GM18909 (cell line): ENCODE measurements around the gene LRRC8B.

Source experiments
- ATAC-seq: cut with Tn5 transposase; IDR thresholded peaks from one replicate; pipeline ENCODE4 v1.9.1; 2021; ENCODE audit warnings: mild to moderate bottlenecking; ENCODE audit not compliant: unreplicated experiment, poor library complexity

Gene LRRC8B

DNA sequence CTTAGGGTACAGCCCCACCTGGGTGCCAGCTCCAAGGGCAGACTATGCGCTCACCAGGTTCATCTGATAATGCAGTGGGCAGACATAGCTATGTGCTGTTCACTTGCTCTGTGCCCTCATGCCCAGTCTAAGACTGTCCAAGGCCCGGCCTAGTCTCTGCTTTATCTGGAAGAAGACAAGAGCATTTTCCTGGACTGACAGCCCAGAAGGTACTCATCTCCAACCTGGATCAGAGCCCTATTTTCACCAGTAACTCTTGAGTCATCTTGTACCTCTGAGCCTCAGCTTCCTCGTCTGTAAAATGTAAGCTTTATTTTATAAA is 79.7 kb downstream of the LRRC8B start:
- no peak for ATAC-seq

DNA sequence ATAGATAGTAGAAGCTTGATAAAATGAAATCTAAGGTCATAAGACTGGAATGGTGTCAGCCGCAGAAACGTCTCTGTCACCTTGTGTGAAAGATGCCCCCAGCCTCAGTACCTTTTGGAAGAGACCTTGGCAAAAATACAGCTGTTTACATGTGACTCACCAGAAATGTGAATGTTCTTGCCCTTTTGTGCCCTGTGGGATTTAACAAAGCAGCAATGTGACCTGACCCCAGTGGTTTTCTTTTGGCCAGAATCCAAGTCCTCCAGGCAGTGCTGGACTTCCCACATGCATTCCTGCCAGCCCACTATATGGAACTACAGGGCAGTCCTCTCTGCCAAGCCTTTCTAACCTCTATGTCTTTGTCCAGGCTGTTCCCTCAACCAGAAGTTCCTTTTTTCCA is 81.1 kb downstream of the LRRC8B start:
- no peak for ATAC-seq

DNA sequence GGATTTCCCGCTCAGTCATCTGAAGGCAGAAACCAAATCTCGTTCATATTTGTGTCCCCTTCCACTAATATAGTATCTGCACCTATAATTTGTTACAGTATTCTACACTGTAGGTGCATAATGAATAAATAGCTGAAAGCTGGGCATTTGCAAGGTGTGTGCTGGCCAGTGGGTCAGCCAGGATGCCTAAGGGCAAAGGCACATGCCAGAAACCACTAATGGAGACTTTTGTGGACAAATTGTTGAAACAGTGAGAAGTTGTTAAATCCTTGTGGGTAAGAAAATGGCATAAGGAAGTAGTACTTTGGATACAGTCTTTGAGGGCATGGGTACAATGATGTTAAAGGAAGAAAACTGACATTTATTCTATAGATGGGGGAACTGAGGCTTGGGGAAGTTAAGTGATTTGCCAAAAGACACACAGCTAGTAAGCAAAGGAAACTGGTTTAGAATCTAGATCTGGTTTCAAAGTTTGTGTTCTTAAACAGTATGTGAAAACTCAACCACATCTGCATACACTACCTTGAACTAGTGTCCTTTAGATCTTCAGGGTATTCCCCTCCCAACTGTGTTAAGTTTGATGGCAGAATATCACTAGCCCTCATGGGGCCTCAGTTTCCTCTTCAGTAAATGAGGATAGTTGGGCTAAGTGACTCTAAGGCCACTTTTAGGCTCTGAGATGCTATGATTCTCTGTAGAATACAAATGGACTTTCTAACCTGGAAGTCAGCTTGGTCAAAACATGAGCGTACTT is 81.8 kb downstream of the LRRC8B start:
- ATAC-seq: no peak

DNA sequence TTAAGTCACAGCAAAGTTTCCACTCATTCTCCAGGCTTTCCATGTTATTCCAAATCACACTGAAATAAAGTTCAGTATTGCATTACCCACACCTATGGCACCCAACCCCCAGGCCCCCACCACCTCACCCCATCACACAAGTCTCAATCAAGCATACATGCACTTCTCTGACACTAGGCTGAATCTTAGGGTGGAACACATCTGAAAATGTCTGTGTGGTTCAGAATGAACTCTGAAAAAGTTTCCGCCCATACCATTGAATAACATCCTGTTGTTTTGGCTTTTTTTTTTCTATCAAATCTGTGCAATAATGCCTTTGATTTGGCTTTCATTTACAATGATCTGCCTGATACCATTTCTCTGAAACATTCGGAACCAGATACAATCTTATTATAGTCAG is 82.5 kb downstream of the LRRC8B start:
- no peak for ATAC-seq

DNA sequence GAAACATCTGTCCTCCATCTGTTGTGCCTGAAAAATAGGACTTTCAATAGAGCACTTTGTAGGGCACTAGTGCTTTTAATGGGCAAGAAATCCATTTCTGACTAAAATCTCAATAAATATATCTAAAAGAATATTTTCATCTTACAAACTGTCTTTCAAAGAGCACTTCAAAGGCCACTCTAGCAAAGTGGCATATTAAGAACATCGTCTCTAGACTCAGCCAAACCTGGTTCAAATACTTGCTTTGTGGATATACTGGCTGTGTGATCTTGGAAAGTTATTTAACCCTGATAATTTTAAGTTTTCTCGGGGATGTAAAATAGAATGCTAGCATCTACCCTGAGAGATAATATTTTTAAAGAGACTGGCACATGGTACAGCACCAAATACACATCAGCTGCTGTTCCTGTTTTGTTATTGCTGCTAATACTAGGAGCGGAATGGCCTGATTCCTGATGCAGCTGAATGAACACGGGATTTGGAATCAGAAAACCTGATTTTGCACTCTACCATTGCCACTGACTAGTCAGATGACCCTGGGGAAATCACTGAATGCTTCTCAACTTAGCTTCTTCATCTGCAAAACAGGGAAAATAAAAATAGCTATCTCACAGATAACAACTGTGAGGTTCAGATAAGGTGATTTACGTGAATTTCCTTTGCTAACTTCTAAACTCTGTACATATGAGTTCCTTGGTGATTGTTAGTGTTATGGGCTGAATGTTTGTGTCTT is 83.1 kb downstream of the LRRC8B start:
- ATAC-seq: no peak

DNA sequence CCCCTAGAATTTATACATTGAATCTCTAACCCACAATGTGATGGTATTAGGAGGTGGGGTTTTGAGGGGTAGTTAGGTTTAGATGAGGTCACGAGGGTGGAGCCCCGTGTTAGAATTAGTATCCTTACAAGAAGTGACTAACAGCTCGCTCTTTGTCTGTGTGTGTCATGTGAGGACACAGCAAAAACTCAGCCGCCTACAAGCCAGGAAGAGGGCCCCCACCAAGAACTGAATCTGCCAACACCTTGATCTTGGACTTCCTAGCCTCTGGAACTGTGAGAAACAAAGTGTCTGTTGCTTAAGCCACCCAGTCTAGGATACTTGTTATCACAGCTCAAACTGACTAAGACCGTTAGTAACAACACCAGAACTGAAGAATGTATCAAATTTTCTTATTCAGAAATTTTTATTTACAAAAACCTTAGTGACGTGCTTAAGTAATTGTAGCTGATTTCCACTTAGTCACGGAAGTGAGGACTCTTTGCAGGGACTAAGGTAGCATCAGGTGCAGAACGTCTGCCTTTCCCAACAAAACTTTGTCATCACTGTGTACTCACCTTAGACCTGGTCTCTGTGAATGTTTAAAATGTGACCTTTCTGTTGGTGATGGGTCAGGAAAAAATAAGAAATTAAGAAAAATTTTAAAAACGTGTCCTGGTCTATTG is 83.8 kb downstream of the LRRC8B start:
- no peak for ATAC-seq

DNA sequence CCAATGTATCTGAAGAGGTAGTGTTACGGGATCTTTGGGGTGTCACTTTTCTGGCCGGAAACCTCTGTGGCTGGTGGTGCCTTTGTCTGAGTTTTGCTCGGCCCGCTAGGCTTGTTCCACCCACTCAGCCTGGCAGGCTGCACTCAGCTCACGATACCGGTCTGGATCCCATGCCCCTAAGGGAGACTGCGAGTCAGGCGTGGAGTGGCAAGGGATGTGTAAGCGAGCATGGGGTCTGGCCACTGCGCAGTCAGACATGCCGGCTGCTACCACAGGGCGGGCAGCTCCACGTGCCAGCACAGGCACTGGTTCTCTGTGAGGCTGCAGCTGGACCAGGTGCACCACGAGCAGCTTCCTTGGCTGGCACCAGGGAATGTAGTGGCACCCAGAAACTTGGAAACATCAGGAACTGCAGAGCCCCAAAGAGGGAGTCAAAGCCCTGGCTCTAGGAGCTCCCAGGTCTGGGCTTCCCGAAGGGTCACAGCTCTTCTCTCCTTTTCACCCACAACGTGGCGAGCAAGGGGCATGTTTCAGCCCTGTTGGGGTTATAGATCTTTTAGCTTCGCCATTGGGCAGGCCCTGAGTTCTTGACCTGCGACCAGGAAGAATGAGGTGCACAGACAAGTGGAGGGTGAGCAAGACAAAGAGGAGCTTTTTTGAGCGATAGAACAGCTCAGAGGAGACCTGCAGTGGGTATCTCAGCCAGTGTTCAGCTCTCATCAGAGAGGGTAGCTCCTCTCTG is 84.5 kb downstream of the LRRC8B start:
- ATAC-seq: no peak

DNA sequence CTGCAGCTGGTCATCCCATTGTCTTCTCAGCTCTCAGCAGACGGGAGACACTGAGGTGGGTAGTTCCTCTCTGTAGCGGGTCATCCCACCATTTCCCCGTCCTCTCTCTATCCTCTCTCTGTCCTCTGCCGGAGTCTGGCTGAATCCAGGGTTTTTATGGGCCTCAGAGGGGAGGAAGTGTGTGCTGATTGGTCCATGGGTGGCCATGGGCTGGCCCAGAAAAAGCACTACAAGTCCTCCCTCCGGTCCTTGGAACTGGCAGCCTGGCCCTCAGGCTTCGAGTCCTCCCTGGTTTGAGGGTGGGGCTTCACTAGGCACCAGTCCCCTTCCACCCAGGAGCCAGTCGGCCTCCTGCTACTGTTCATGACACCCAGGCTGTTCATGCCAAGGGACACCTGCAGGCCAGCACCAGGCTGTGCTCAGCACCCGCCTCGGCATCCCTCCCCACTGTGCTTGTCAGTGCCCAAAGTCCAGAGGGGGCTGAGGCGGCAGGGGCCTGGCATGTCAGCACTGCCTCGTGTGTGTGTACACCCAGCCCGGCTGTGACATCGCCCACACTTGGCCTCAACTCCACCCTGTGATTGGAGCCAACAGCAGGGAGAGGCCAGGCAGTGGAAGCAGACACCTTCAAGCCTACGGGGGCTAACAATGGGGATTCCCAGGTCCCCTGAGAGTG is 85.3 kb downstream of the LRRC8B start:
- ATAC-seq: no peak

DNA sequence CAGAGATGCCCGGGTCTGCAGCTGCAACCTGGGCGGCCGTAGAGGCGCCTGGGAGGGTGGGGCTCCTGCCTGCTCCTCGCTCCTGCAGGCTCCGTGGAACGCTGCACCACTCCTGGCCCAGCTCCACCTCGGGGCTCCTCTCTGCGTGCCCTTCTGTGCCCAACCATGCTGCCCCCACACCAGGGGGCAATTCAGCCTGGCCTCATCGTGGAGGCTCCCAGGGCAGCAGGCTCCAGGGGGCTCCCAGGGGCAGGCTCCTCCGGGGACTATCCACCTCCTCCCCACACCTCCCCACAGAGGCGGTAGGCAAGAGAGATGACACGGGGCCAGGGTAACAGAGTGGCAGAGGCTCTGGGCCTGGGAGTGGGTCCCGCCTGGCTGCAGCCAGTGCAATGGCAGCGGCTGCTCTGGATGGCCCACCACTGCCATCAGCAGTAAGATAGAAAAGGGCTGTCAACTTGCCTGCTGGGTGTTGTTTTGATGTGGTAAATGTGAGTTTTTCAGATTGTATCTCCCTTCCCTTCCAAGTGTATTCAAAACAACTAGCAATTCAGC is 85.9 kb downstream of the LRRC8B start:
- no peak for ATAC-seq

DNA sequence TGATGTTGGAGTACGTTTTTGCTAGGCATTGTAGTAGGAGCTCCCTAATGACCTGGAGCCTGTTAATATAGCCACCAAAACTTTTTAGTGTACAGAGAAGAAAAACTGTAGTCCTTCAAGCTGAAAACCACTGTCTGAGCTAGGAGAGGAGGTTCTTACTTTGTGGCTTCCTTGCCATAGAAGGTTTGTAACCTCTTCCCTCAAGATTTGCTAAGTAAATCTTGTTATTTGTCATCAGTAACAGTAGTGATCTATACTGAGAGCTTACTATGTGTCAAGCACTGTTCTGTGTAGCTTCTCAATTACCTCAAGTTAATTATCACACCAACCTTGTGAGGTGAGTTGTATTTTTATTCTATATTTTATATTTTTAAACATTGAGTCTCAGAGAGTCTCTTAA is 87.1 kb downstream of the LRRC8B start:
- ATAC-seq: peak; percentile 96

DNA sequence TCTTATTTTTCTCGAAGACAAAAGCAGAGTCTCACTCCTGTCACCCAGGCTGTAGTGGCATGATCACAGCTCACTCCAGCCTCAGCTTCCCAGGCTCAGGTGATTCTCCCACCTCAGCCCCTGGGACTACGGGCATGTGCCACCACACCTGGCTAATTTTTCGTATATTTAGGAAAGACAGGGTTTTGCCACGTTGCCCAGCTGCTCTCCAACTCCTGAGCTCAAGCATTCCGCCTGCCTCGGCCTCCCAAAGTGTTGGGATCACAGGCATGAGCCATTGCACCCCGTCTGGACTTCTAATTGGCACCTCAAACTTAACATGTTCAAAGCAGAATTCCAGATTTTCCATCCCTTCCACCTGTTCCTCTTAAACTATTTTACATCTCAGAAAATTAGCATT is 89.3 kb downstream of the LRRC8B start:
- no peak for ATAC-seq

DNA sequence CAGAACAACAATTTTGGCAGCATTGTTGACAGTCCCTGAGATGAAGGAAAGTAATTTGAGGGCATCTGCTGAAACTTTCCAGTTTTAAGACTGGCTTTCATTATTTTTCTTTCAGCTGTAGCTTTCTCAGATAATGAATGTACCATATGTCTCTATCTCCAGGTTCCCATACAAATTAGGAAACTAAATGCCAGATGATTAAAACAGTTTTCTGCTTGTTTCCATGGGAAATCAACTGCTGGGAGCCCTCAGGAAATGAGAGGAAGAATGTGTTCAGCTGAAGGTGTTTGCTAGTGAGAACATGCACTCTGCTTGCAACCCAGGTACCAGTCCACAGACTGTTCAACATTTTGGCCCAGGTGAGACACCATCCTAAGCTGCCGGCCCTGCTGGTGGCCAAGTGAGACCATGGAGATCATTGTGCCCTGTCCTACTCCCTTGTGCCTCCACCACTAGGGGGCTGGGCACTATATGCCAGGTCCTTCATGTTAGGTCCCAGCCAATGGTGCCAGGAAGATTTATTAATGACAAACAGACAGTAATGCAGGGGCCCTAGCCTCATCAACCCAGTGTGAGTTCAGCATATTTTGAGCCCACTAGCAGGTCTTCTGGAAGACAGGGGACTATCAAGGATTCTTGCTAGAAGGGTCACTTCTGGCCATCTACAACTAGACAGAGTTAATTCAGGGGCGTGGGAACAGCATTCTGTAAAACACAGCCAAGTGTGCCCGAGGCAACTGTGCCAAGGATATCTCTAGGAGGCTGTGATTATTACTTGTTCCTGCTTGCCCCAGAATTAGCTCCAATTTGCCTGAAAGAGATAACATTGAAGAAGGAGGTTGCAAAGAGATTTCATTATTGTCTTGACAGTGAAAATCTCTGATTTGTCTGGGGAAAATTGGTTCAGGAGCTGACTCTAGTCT is 91.3 kb downstream of the LRRC8B start:
- ATAC-seq: no peak

DNA sequence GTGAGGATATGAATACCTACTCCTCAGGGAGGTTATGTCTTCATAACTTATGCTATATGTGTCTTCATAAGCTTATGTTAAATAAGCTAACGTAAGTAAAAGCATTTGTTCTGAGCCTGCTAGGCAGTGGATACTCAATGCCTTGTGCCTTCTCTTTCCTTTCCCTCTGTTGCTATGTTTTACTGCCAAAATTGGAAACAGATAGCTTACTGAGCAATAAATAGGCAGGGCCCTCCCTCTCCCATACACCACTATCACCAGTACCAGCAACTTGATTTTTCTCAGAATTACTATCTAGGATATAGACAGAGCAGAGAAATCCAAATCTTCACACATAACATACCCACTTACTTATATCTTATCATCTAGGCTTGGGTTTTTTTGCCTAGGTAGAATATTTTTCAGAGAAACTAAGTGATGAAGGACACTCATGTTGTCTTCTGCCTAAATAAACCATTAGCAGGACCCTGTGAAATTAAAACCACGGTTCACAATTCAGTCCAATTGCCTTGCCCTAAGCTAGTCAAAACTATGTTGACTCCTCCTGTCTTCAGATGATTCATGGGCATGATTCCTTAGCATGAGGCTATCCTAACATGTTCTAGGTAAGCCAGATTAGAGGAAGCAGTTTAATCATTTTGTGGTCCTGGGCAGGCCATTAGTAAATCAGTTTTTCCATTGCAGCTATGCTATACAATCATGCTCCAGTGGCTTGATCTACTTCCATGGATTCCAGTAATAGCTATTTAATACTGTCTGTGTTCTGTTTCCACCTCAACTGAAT is 92.4 kb downstream of the LRRC8B start:
- ATAC-seq: no peak

DNA sequence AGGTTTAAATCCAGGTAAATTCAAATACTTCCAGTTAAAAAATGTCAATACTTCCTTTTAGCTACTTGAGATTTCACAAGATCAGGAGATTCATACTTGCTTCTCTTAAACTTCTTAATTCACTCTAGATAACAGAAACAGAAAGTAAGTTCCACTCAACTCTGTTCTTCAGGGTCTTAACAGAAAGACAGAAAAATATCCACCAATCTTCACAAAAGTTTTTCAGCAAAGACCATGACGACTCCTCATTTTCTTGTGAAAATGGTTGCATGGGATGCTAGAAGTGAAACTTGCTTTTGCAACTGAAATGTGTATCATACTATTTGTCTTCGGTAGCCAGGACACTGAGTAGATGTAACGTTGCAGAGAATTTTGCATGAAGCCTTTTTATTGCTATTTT is 96.0 kb downstream of the LRRC8B start:
- no peak for ATAC-seq

DNA sequence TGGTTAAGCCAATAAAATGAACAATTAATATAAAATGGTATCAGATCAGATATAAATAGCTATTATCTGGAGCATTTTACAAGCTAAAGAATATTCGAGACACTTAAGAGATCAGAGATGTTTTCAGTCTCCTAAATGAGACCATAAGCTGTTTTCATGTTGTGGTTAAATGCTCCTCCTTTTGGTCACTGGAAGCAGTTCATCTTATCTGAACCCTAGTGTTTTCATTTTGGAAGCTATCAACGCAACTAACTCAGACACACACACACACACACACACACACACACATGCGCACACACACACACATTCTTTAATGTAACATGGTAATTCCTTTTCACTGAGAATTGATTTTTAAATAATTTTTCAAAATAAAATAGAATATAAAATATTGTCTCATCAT is 98.3 kb downstream of the LRRC8B start:
- no peak for ATAC-seq

DNA sequence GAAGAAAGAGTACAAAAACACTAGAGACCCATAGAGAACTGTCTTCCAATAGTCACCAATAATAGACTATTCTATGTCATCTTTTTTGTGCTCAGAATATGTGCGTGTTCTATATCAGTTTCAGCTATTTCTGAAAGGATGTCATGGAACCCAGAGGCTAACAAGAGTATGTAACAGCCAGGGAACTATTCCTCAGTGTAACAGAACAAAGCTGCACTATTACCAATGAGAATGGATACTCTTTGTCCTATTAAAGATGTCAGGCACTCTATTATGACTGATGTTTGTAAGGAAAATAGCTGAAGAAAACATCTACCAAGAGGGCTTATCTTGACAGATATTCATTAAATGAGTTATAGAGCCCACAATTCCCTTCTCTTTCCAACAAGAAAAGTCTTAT is 99.7 kb downstream of the LRRC8B start:
- no peak for ATAC-seq

DNA sequence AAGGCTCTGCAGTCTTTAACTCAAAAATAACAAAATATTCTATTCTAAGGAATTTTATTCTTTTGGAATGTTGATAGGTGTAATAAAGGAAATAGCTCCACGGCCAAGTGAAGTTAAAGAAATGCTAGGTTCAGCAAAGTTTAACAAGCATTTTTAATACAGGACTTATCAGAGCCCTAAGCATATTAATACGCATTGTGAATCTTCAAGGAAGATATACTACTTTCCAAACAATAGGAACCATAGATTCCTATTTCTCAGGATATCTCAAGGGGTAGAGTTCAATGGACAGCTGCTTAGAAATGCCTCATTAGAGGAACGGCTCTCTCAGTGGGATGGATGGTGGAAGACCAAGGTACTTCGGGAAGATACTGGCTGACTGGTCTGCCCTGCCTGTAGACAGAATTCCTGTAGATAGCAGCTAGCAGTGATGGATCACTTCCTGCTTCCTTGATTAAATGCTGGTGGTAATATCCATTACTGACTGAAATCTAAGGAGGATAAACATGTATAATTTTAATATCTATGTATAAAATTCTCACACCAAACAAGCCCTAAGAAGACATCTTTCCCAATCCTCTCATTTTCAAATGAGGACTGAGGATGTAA is 100.2 kb downstream of the LRRC8B start:
- ATAC-seq: no peak

DNA sequence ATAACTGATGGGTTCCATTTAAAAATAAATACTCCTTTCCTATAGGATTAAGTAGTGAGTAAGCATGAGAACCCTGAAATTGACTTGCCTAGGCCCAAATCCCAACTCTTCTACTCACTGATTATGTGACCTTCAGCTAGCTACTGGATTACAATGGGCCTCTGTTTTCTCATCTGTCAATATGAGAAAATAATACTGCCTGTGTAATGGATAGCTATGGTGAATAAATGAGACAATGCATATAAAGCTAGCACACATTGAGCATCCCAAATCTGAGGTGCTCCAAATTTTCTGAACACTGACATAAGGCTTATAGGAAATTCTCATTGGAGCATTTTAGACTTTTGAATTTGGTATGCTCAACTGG is 103.0 kb downstream of the LRRC8B start:
- no peak for ATAC-seq
